HEK293 (cell line): ENCODE data around the gene ZNF440.

Source experiments
- CTCF ChIP-seq: fragments of 450-650 bp; formaldehyde crosslinking; IDR thresholded peaks from 2 replicates; pipeline ENCODE4 v1.5.1; 2016; ENCODE audit warnings: missing biosample characterization, missing genetic modification characterization
- ZBTB49 ChIP-seq: fragments of 450-650 bp; formaldehyde crosslinking; IDR thresholded peaks from 2 replicates; pipeline ENCODE4 v1.5.1; 2016; ENCODE audit warnings: missing biosample characterization, missing genetic modification characterization, low read depth
- ZBTB7A ChIP-seq: fragments of 450-650 bp; formaldehyde crosslinking; IDR thresholded peaks from 2 replicates; pipeline ENCODE4 v1.5.1; 2016; ENCODE audit warnings: low read depth, missing biosample characterization, missing genetic modification characterization
- ZIC2 ChIP-seq: fragments of 450-650 bp; formaldehyde crosslinking; IDR thresholded peaks from 2 replicates; pipeline ENCODE4 v1.5.1; 2016; ENCODE audit warnings: missing biosample characterization, missing genetic modification characterization
- ZNF785 ChIP-seq: fragments of 450-650 bp; formaldehyde crosslinking; IDR thresholded peaks from 2 replicates; pipeline ENCODE4 v1.5.1; 2016; ENCODE audit warnings: missing biosample characterization, missing genetic modification characterization

- TF ChIP-seq CTCF (tag by site-specific recombination) (no peak), ZBTB7A (tag by site-specific recombination) (no peak), ZNF785 (tag by site-specific recombination) (no peak), ZIC2 (no peak), ZBTB49 (tag by site-specific recombination) (no peak)
Measured at GRCh38 chr19:11861301-11861700, 47.2 kb downstream of the ZNF440 start.
